NCI-H510A treated with DMSO at 0.1 percent for 48 hours (cell line): Measurements from ENCODE around the gene MLH3.

ENCODE experiments used
- DNase-seq: peaks from one replicate; lab custom pipeline; 2025; lab: John Stamatoyannopoulos, UW

MLH3 gene

GRCh38 chr14:74965486-74966153 is 85.6 kb downstream of the MLH3 start:
- no peak for DNase-seq

DNA sequence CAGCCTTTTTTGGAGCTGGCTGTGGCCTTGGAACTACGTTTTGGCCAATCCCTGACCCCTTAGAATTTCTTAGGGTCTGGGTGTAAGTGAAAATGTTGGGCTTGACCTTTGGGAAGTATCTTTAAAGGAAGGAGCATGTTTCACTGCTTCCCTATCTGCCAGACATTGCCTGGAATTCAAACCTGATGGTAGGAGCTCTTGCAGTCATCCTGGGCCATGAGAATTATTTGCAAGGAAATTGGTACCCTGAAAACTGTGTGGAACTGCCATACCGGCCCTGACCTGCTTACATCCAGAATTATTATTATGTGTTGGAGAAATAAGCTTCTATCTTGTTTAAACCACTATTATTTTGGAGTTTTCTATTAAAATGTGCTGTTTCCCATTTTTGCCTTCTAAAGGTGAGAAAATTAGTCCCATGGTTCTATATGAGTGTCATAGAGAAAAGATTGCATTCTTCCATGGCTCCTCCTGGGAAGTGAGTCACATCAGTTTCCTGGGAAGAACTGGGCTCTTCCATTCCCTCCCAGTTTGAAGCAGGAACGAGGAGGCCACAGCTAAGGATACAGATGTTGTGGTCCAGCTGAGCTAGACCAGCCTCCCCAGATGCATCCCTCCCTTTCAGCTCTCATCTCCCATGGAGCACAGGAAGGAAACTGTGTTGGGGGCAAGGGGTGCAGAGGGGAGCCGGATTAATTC is 86.3 kb downstream of the MLH3 start:
- DNase-seq = no peak
